Activated CD4-positive, alpha-beta memory T cell treated with anti-CD3 and anti-CD28 coated beads for 36 hours (primary cell): ENCODE data around the gene RPS2. TPM values are rescaled to one million over a fixed set of nuclear protein-coding genes. Genes with fewer than 3 reads are reported as not detected.
"Not testable (repeated sequence)": the region's sequence is repeated elsewhere in the genome, so short reads cannot be mapped to it uniquely, and the experiment has no call there.

Experiments
- CTCF ChIA-PET: fragments of 350-600 bp; sonication (Branson Sonifier 250); formaldehyde crosslinking; loops from one replicate; lab custom pipeline; 2021; ENCODE audit warnings: antibody characterized with exemption, inconsistent platforms; lab: Charles Lee
- POLR2A ChIA-PET: fragments of 350-600 bp; sonication (Branson Sonifier 250); formaldehyde crosslinking; loops from one replicate; lab custom pipeline; 2021; ENCODE audit warnings: antibody characterized with exemption; lab: Charles Lee
- DNase-seq: peaks from one replicate; pipeline ENCODE4 v3.0.0-alpha.2; 2020
- H3K27ac Mint-ChIP-seq: one replicate; pipeline ENCODE4 v1.8.0; 2021; ENCODE audit warnings: mixed read lengths
- H3K27me3 Mint-ChIP-seq: one replicate; pipeline ENCODE4 v1.8.0; 2021; ENCODE audit warnings: mixed read lengths
- H3K36me3 Mint-ChIP-seq: one replicate; pipeline ENCODE4 v1.8.0; 2021; ENCODE audit warnings: mixed read lengths
- H3K4me1 Mint-ChIP-seq: one replicate; pipeline ENCODE4 v1.8.0; 2021; ENCODE audit warnings: low read depth, mixed read lengths
- H3K4me3 Mint-ChIP-seq: one replicate; pipeline ENCODE4 v1.8.0; 2021; ENCODE audit warnings: mild to moderate bottlenecking, mixed read lengths
- H3K9me3 Mint-ChIP-seq: one replicate; pipeline ENCODE4 v1.8.0; 2021; ENCODE audit warnings: mixed read lengths
- intact Hi-C: fragments of 100-400 bp; cut with micrococcal nuclease; formaldehyde crosslinking; loops from one replicate; pipeline ENCODE4 v1.15.1; 2023
- total RNA-seq, 2 experiments: library from RNA; stranded (reverse); gene quantifications; one replicate each; pipeline ENCODE4 v1.2.3, GENCODE V29; 2021

RPS2 gene
- total RNA-seq, 2 experiments from 2014 or later: 5,123 to 5,136 TPM

- Mint-ChIP-seq H3K36me3 (no peaks in the 10 kb centered on the region), H3K27me3 (no peaks in the 10 kb centered on the region), H3K27ac (no peak overlapping the region), H3K4me1 (peaks cover 19% of the 10 kb centered on the region), H3K9me3 (no peaks in the 10 kb centered on the region), H3K4me3 (no peak overlapping the region)
- DNase-seq: no peak
- intact Hi-C loops: no loop called here
- ChIA-PET POLR2A (interaction anchor here (0.8 to 1.4 kb wide), 3 partner anchors 10 to 18 kb away, joined by 3 to 5 read pairs (median 4); partner anchors contain the start of gene RPS2), CTCF (interaction anchor here (1.2 kb wide), 1 partner anchor 193 kb away, joined by 4 read pairs; no protein-coding TSS in a partner anchor)
Measured at GRCh38 chr16:1946495-1947368, 17.9 kb downstream of the RPS2 start.

DNA sequence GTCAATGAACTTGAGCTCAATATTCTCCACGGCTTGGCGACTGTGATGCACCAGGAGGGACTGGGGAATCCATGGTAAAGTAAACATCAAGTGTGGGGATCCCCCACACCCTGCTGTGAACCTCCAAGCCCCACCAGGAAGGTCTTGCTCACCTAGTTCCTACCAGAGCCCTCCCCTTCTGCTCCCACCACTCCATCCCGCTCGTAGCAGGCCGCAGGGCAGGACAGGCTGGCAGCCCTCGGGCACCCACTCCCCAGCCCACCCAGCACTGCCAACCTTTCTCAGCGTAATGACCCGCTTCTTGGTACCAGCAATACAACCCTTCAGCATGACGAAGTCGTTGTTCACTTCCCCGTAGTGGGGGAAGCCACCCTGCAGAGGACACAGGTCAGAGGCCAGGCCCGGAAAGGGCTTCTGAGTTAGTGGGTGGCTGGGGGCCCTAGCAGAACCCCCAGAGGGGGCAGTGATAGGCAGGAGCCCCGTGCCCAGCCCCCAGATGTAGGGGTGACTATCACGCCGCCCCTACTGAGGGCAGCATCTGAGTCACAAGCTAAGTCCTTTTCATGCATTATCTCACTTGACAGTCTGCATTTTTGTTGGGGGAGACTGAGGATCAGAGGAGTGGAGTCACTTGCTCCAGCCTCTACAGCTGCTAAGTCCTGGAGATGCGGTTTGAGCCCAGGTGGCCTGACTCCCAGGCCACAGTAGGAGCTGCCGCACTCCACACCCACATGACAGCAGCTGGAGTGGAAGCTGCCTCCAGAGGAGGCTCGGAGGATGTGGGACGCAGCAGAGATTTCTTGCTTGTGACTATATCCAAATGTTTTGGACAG, 18.9 kb downstream of the RPS2 start:
- intact Hi-C loops: no loop called here
- no peak overlapping the region for H3K4me3 Mint-ChIP-seq
- H3K36me3 Mint-ChIP-seq: no peaks in the 10 kb centered on the region
- no peaks in the 10 kb centered on the region for H3K27me3 Mint-ChIP-seq
- ChIA-PET POLR2A (interaction anchor here (0.8 to 1.4 kb wide), 3 partner anchors 11 to 19 kb away, joined by 3 to 5 read pairs (median 4); partner anchors contain the start of gene RPS2), CTCF (interaction anchor here (1.2 kb wide), 1 partner anchor 194 kb away, joined by 4 read pairs; no protein-coding TSS in a partner anchor)
- peaks cover 25% of the 10 kb centered on the region for H3K4me1 Mint-ChIP-seq
- no peaks in the 10 kb centered on the region for H3K9me3 Mint-ChIP-seq
- H3K27ac Mint-ChIP-seq: no peak overlapping the region
- no peak for DNase-seq

GRCh38 chr16:1944612-1945199, 19.9 kb downstream of the RPS2 start:
- H3K27ac Mint-ChIP-seq: no peak overlapping the region
- POLR2A ChIA-PET: no interaction called here

GRCh38 chr16:1942810-1943726, 21.6 kb downstream of the RPS2 start, which contains the start of gene MSRB1:
Gene MSRB1, minus strand, starts transcription at chr16:1943199. Its CDS starts 43 bp downstream, at chr16:1943156.
- Mint-ChIP-seq H3K9me3 (no peaks in the 10 kb centered on the region), H3K36me3 (peaks cover 4% of the 10 kb centered on the region), H3K27ac (peak within 1 kb of the TSS; percentile 73), H3K27me3 (no peaks in the 10 kb centered on the region), H3K4me3 (peak within 1 kb of the TSS; percentile 88), H3K4me1 (peaks cover 25% of the 10 kb centered on the region)
- DNase-seq: peak; percentile 100
- CTCF ChIA-PET: interaction anchor here (0.7 to 1.9 kb wide), 9 partner anchors 14 to 212 kb away, joined by 3 to 9 read pairs (median 4); partner anchors contain the start of genes FAHD1, NDUFB10, RPS2 and TRAF7
- POLR2A ChIA-PET: interaction anchor here (0.9 to 1.6 kb wide), 7 partner anchors 18 to 170 kb away, joined by 3 to 17 read pairs (median 4); partner anchors contain the start of genes EME2, FAHD1, MRPS34 and NUBP2
- intact Hi-C loops: loop anchor here (1.0 to 2.0 kb wide), 3 partner anchors 16 to 160 kb away; partner anchors contain the start of genes NDUFB10, NUBP2, RPS2 and SPSB3

More at GRCh38 chr16:1944612-1945199, 19.9 kb downstream of the RPS2 start:
- peaks cover 25% of the 10 kb centered on the region for H3K4me1 Mint-ChIP-seq
- intact Hi-C loops: no loop called here
- H3K36me3 Mint-ChIP-seq: no peaks in the 10 kb centered on the region
- peak overlapping the region; percentile 88 for H3K4me3 Mint-ChIP-seq
- no peak for DNase-seq
- CTCF ChIA-PET: interaction anchor here (1.9 kb wide), 1 partner anchor 15 kb away, joined by 6 read pairs; the partner anchor contains the start of gene NDUFB10
- no peaks in the 10 kb centered on the region for H3K27me3 Mint-ChIP-seq
- H3K9me3 Mint-ChIP-seq: no peaks in the 10 kb centered on the region

- Mint-ChIP-seq H3K27me3 (no peaks in the 10 kb centered on the region), H3K27ac (peak overlapping the region; percentile 23), H3K4me1 (peaks cover 25% of the 10 kb centered on the region), H3K9me3 (no peaks in the 10 kb centered on the region), H3K4me3 (peak overlapping the region; percentile 88), H3K36me3 (peaks cover 7% of the 10 kb centered on the region)
- POLR2A ChIA-PET: interaction anchor here (1.0 to 1.1 kb wide), 2 partner anchors 23 to 115 kb away, joined by 3 to 4 read pairs; partner anchors contain the start of genes FAHD1 and RPS2
- intact Hi-C loops: loop anchor here (2.0 kb wide), 1 partner anchor 159 kb away; the partner anchor contains the start of genes NUBP2 and SPSB3
- CTCF ChIA-PET: interaction anchor here (0.6 kb wide), 1 partner anchor 14 kb away, joined by 4 read pairs; no protein-coding TSS in a partner anchor
- DNase-seq: peak; percentile 52
Measured at GRCh38 chr16:1942047-1942809, 22.4 kb downstream of the RPS2 start.

DNA sequence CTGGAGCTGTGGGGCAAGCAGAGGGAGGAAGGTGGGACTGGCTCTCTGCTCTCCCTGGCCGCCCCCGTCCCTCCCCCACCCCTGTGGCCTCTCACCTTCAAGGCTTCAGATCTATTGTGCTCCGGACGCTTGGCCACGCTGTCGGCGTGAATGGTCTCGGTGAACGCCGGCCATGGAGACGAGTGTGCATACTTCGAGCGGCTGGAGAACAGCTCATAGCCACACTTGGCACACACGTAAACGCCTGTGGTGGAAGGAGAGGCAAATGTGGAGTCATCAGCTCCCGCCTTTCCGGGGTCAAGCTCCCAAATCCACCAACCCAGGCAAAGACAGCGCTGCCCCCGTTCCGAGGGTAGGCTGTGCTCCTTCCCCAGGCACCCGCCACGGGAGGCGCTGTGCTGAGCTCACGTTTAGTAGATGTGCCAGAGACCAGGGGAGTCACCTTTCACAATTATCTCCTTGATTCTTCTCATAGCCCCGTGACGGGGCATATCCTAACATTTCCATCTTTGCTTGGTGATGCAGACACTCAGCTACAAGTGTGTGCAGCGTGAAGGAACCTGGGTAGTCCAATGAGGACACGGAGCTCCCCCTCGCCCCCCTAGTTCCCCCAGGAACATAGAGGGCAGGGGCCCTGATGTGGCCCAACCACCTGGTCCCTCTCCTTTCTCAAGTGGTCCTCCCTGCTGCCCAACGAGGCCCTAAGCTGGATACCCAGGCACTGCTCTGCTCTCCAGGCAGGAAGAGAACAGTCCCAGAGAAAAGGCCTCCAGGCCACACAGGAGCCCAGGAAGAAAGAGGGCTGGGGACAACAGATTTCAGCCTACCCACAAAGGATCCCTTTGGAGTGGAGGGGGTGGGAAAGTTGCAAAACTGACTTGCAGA, 23.2 kb downstream of the RPS2 start:
- POLR2A ChIA-PET: interaction anchor here (0.5 to 1.1 kb wide), 2 partner anchors 24 to 279 kb away, joined by 3 to 4 read pairs; partner anchors contain the start of gene RPS2
- intact Hi-C loops: loop anchor here (2.0 kb wide), 1 partner anchor 159 kb away; the partner anchor contains the start of genes NUBP2 and SPSB3
- Mint-ChIP-seq H3K4me1 (peaks cover 25% of the 10 kb centered on the region), H3K27ac (no peak overlapping the region), H3K9me3 (no peaks in the 10 kb centered on the region), H3K4me3 (peak overlapping the region; percentile 88), H3K36me3 (peaks cover 7% of the 10 kb centered on the region), H3K27me3 (no peaks in the 10 kb centered on the region)
- CTCF ChIA-PET: interaction anchor here (0.6 to 2.4 kb wide), 5 partner anchors 11 to 199 kb away, joined by 3 to 6 read pairs (median 5); no protein-coding TSS in a partner anchor
- no peak for DNase-seq

GRCh38 chr16:1940273-1941161, 24.1 kb downstream of the RPS2 start:
- DNase-seq: no peak
- H3K27ac Mint-ChIP-seq: no peak overlapping the region
- CTCF ChIA-PET: interaction anchor here (0.9 to 2.4 kb wide), 4 partner anchors 11 to 200 kb away, joined by 3 to 6 read pairs (median 6); no protein-coding TSS in a partner anchor
- intact Hi-C loops: no loop called here
- peaks cover 7% of the 10 kb centered on the region for H3K36me3 Mint-ChIP-seq
- H3K4me3 Mint-ChIP-seq: no peak overlapping the region
- peaks cover 25% of the 10 kb centered on the region for H3K4me1 Mint-ChIP-seq
- H3K9me3 Mint-ChIP-seq: no peaks in the 10 kb centered on the region
- H3K27me3 Mint-ChIP-seq: no peaks in the 10 kb centered on the region
- POLR2A ChIA-PET: interaction anchor here (1.1 kb wide), 1 partner anchor 25 kb away, joined by 4 read pairs; the partner anchor contains the start of gene RPS2

DNA sequence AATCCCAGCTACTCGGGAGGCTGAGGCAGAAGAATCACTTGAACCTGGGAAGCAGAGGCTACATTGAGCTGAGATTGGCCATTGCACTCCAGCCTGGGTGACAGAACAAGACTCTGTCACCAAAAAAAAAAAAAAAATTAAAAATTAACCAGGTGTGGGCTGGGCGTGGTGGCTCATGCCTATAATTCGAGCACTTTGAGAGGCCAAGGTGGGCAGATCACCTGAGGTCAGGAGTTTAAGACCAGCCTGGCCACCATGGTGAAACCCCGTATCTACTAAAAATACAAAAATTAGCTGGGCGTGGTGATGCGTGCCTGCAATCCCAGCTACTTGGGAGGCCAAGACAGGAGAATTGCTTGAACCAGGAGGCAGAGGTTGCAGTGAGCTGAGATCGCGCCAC, 24.8 kb downstream of the RPS2 start:
- intact Hi-C loops, H3K27me3 Mint-ChIP-seq, POLR2A ChIA-PET, H3K4me3 Mint-ChIP-seq, H3K27ac Mint-ChIP-seq, H3K9me3 Mint-ChIP-seq, H3K36me3 Mint-ChIP-seq, DNase-seq: not testable (repeated sequence)
- H3K4me1 Mint-ChIP-seq: peaks cover 25% of the 10 kb centered on the region
- CTCF ChIA-PET: interaction anchor here (1.8 to 2.4 kb wide), 3 partner anchors 10 to 201 kb away, joined by 5 to 6 read pairs (median 6); no protein-coding TSS in a partner anchor
